ENCODE measurements around the gene SULT1A1.
"Not testable (repeated sequence)": the region's sequence is repeated elsewhere in the genome, so short reads cannot be mapped to it uniquely, and the experiment has no call there.

GRCh38 chr16:28595451-28595850 lies 14.4 kb downstream of the SULT1A1 start:
- TF ChIP-seq, protein P1, sequence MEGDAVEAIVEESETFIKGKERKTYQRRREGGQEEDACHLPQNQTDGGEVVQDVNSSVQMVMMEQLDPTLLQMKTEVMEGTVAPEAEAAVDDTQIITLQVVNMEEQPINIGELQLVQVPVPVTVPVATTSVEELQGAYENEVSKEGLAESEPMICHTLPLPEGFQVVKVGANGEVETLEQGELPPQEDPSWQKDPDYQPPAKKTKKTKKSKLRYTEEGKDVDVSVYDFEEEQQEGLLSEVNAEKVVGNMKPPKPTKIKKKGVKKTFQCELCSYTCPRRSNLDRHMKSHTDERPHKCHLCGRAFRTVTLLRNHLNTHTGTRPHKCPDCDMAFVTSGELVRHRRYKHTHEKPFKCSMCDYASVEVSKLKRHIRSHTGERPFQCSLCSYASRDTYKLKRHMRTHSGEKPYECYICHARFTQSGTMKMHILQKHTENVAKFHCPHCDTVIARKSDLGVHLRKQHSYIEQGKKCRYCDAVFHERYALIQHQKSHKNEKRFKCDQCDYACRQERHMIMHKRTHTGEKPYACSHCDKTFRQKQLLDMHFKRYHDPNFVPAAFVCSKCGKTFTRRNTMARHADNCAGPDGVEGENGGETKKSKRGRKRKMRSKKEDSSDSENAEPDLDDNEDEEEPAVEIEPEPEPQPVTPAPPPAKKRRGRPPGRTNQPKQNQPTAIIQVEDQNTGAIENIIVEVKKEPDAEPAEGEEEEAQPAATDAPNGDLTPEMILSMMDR (IDR thresholded peaks at IDR 0.05): not testable (repeated sequence)
- not testable (repeated sequence) for TF ChIP-seq POLR2A (IDR thresholded peaks at IDR 0.05)
